Activated CD4-positive, alpha-beta T cell treated with anti-CD3 and anti-CD28 coated beads, Interleukin-2, amount 50 U/mL, for 4 hours (primary cell): ENCODE measurements around the gene TECPR2.

Experiments
- DNase-seq, 2 experiments: peaks; one replicate each; pipeline ENCODE4 v3.0.0-alpha.2; 2020

Gene TECPR2

GRCh38 chr14:102498678-102499265, 136.0 kb downstream of the TECPR2 start:
- DNase-seq: no peak

GRCh38 chr14:102499401-102500157, 136.8 kb downstream of the TECPR2 start:
- no peak for DNase-seq

- DNase-seq: no peak
Observed at GRCh38 chr14:102500158-102500662, 137.5 kb downstream of the TECPR2 start.

GRCh38 chr14:102500713-102501112, 138.0 kb downstream of the TECPR2 start:
- DNase-seq: no peak

- no peak for DNase-seq
Observed at GRCh38 chr14:102501751-102502315, 139.1 kb downstream of the TECPR2 start.

- no peak for DNase-seq
Observed at GRCh38 chr14:102502571-102502970, 139.8 kb downstream of the TECPR2 start.

GRCh38 chr14:102503641-102504327, 141.0 kb downstream of the TECPR2 start:
- no peak for DNase-seq

- DNase-seq: no peak
Observed at GRCh38 chr14:102504328-102504999, 141.7 kb downstream of the TECPR2 start.

- no peak for DNase-seq
Observed at GRCh38 chr14:102505000-102505619, 142.4 kb downstream of the TECPR2 start.

- DNase-seq: no peak
Observed at GRCh38 chr14:102505775-102506625, 143.3 kb downstream of the TECPR2 start.

- no peak for DNase-seq
Observed at GRCh38 chr14:102506626-102506925, 143.8 kb downstream of the TECPR2 start.

- DNase-seq: no peak
Observed at GRCh38 chr14:102507081-102507856, 144.5 kb downstream of the TECPR2 start.

GRCh38 chr14:102507857-102508312, 145.1 kb downstream of the TECPR2 start:
- no peak for DNase-seq

GRCh38 chr14:102508410-102508773, 145.7 kb downstream of the TECPR2 start:
- no peak for DNase-seq

- no peak for DNase-seq
Observed at GRCh38 chr14:102508774-102509745, 146.3 kb downstream of the TECPR2 start.

- peak; percentile 82 to 84 for DNase-seq
Observed at GRCh38 chr14:102509746-102510615, 147.2 kb downstream of the TECPR2 start, which contains the start of gene ANKRD9. Gene ANKRD9, minus strand, starts transcription at chr14:102509776. Its CDS starts 1,887 bp downstream, at chr14:102507889.

GRCh38 chr14:102510616-102511520, 148.1 kb downstream of the TECPR2 start:
- no peak for DNase-seq
